PC-9 (cell line): ENCODE results near the gene ARHGEF3. TPM values are rescaled to one million over a fixed set of nuclear protein-coding genes. Genes with fewer than 3 reads are reported as not detected.

Experiments
- BruUV-seq: library from RNA; stranded (reverse); fragments of 400-500 nt; replicated peaks from 2 replicates; lab custom pipeline; 2021; lab: Mats Ljungman, UMichigan
- CTCF ChIA-PET: fragments of 300-600 bp; sonication (Branson Sonifier 250); formaldehyde crosslinking; loops from one replicate; lab custom pipeline; 2022; ENCODE audit warnings: antibody characterized with exemption; lab: Charles Lee
- POLR2A ChIA-PET: fragments of 300-600 bp; sonication (Branson Sonifier 250); formaldehyde crosslinking; loops from one replicate; lab custom pipeline; 2022; ENCODE audit warnings: antibody characterized with exemption; ENCODE audit not compliant: unreplicated experiment; lab: Charles Lee
- DNase-seq, 2 experiments: peaks; one replicate each; pipeline versions ENCODE4 v3.0.0 to v3.0.0-alpha.2; 2015 to 2022; ENCODE audit warnings: mixed read lengths in 1 of 2
- H2AFZ ChIP-seq: fragments of 200-600 bp; sonication (generic); 2 replicates; pipeline ENCODE4 v1.8.1; 2017; ENCODE audit warnings: antibody characterized with exemption
- H3F3A ChIP-seq: fragments of 200-600 bp; sonication (generic); 2 replicates; pipeline ENCODE4 v1.8.1; 2017; ENCODE audit warnings: antibody characterized with exemption, mild to moderate bottlenecking, low read depth; ENCODE audit not compliant: insufficient read depth
- H3K27ac ChIP-seq: fragments of 200-600 bp; sonication (generic); 2 replicates; pipeline ENCODE4 v1.6.1; 2016; ENCODE audit warnings: mixed run types
- H3K27me3 ChIP-seq: fragments of 200-600 bp; sonication (generic); 2 replicates; pipeline ENCODE4 v1.6.1; 2016; ENCODE audit warnings: low read depth, mixed run types; ENCODE audit not compliant: insufficient read depth
- H3K36me3 ChIP-seq: fragments of 200-600 bp; sonication (generic); 2 replicates; pipeline ENCODE4 v1.6.1; 2016; ENCODE audit warnings: low read depth, mixed run types
- H3K4me1 ChIP-seq: fragments of 200-600 bp; sonication (generic); replicated peaks from 2 replicates; pipeline ENCODE4 v1.6.1; 2016; ENCODE audit warnings: mixed run types; ENCODE audit not compliant: insufficient read depth
- H3K4me2 ChIP-seq: fragments of 200-600 bp; sonication (generic); 2 replicates; pipeline ENCODE4 v1.6.1; 2017; ENCODE audit warnings: mixed run types
- H3K4me3 ChIP-seq: fragments of 200-600 bp; sonication (generic); 2 replicates; pipeline ENCODE4 v1.6.1; 2016; ENCODE audit warnings: mixed run types
- H3K79me2 ChIP-seq: fragments of 200-600 bp; sonication (generic); 2 replicates; pipeline ENCODE4 v1.6.1; 2017; ENCODE audit warnings: low read depth, mixed run types
- H3K9me2 ChIP-seq: fragments of 200-600 bp; sonication (generic); 2 replicates; pipeline ENCODE4 v1.8.1; 2017; ENCODE audit warnings: mild to moderate bottlenecking; ENCODE audit not compliant: insufficient read depth
- H3K9me3 ChIP-seq: fragments of 200-600 bp; sonication (generic); 2 replicates; pipeline ENCODE4 v1.8.1; 2016; ENCODE audit warnings: low read depth; ENCODE audit not compliant: insufficient read depth
- H4K20me1 ChIP-seq: fragments of 200-600 bp; sonication (generic); 2 replicates; pipeline ENCODE4 v1.8.1; 2017; ENCODE audit not compliant: insufficient read depth
- EZH2 ChIP-seq: fragments of 200-600 bp; sonication (generic); IDR thresholded peaks from 2 replicates; pipeline ENCODE4 v1.8.0; 2017; ENCODE audit warnings: antibody characterized with exemption, low read depth
- intact Hi-C: fragments of 100-400 bp; cut with micrococcal nuclease; formaldehyde crosslinking; loops from one replicate; pipeline ENCODE4 v1.10.0; 2022; ENCODE audit not compliant: unreplicated experiment
- total RNA-seq: library from RNA; stranded (reverse); gene quantifications from 2 replicates; pipeline ENCODE4 v1.2.3, GENCODE V29; 2021
- TF ChIP-seq, protein P1 (sequence below): fragments of 200-600 bp; sonication (generic); conservative IDR thresholded peaks from 2 replicates; pipeline ENCODE4 v1.6.1; 2017; ENCODE audit warnings: mixed run types, antibody characterized with exemption, mild to moderate bottlenecking, moderate library complexity

Gene ARHGEF3
- total RNA-seq, 1 experiment from 2014 or later = 49.2 TPM

DNA sequence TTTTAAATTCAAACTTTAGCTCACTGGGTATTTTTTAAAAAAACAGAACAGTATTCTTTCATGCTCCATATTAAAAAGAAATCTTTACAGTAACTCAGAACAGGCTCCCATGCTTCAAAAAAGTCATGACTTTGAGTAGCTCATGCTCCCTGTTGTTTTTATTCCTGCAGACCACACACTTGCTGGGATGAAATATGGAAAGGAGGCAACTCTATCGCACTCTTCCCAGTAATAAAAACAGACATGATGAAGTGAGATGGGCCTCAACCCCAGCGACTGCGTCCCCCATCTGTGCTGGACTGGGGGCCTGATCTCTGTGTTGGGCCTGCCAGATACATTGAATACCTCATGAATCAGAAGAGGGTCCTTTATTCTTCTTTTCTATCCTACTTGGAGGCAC is 58.9 kb downstream of the ARHGEF3 start:
- no TSS peak for BruUV-seq
- Histone ChIP-seq H3F3A (no peaks in the 10 kb centered on the region), H4K20me1 (no peaks in the 10 kb centered on the region), H3K4me2 (no peak overlapping the region), H3K27me3 (no peaks in the 10 kb centered on the region), H3K36me3 (no peaks in the 10 kb centered on the region), H3K79me2 (no peaks in the 10 kb centered on the region), H3K9me2 (no peaks in the 10 kb centered on the region), H2AFZ (no peak overlapping the region), H3K4me3 (no peak overlapping the region), H3K4me1 (no peaks in the 10 kb centered on the region), H3K27ac (no peak overlapping the region), H3K9me3 (no peaks in the 10 kb centered on the region)
- ChIA-PET POLR2A (no interaction called here), CTCF (no interaction called here)
- DNase-seq = no peak
- intact Hi-C loops = no loop called here
- TF ChIP-seq, protein P1, sequence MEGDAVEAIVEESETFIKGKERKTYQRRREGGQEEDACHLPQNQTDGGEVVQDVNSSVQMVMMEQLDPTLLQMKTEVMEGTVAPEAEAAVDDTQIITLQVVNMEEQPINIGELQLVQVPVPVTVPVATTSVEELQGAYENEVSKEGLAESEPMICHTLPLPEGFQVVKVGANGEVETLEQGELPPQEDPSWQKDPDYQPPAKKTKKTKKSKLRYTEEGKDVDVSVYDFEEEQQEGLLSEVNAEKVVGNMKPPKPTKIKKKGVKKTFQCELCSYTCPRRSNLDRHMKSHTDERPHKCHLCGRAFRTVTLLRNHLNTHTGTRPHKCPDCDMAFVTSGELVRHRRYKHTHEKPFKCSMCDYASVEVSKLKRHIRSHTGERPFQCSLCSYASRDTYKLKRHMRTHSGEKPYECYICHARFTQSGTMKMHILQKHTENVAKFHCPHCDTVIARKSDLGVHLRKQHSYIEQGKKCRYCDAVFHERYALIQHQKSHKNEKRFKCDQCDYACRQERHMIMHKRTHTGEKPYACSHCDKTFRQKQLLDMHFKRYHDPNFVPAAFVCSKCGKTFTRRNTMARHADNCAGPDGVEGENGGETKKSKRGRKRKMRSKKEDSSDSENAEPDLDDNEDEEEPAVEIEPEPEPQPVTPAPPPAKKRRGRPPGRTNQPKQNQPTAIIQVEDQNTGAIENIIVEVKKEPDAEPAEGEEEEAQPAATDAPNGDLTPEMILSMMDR = no peak
- TF ChIP-seq EZH2 = no peak

DNA sequence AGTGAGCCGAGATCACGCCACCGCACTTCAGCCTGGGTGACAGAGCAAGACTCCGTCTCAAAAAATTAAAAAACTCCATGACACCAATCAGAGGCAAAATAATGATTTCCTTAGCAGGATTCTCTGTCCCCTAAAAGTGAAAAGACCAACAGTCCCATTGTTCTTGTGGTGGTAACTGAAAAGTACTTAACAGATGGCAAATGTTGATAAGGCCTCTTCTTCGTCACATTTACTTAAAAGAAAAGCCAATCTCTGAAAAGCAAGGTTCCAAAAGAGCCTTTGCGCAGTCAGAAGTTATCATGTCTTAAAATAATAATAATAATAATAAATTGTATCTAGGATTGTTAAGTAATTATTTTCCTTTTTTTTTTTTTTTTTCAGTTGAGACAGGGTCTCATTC is 62.7 kb downstream of the ARHGEF3 start:
- Histone ChIP-seq H2AFZ (no peak overlapping the region), H4K20me1 (no peaks in the 10 kb centered on the region), H3K9me2 (no peaks in the 10 kb centered on the region), H3K4me3 (no peak overlapping the region), H3K79me2 (no peaks in the 10 kb centered on the region), H3K36me3 (no peaks in the 10 kb centered on the region), H3K4me2 (no peak overlapping the region), H3K27me3 (no peaks in the 10 kb centered on the region), H3F3A (no peaks in the 10 kb centered on the region), H3K4me1 (no peaks in the 10 kb centered on the region), H3K27ac (no peak overlapping the region), H3K9me3 (no peaks in the 10 kb centered on the region)
- TF ChIP-seq, protein P1 = no peak
- no peak for TF ChIP-seq EZH2
- intact Hi-C loops = no loop called here
- DNase-seq = no peak
- no TSS peak for BruUV-seq
- CTCF ChIA-PET = no interaction called here
- POLR2A ChIA-PET = no interaction called here

DNA sequence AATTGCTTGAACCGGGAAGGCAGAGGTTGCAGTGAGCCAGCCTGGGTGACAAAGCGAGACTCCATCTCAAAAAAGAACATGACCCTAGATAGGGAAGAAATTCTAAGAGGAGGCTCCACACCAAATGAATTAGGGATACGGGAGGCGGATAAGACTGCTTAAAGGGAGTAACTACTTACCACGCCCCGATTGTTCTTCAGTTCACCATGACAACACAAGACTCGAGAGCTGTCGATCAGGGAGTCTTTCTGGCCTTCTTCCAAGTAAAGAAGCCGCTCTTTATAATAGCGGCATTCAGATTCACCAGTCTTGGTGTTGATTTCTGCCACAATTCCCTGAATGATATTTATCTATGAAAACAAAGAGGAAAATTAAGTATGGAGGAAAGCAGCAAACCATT is 64.7 kb downstream of the ARHGEF3 start:
- CTCF ChIA-PET = no interaction called here
- Histone ChIP-seq H3K27me3 (no peaks in the 10 kb centered on the region), H3F3A (no peaks in the 10 kb centered on the region), H3K4me2 (no peak overlapping the region), H2AFZ (no peak overlapping the region), H3K9me2 (no peaks in the 10 kb centered on the region), H3K36me3 (no peaks in the 10 kb centered on the region), H4K20me1 (no peaks in the 10 kb centered on the region), H3K27ac (no peak overlapping the region), H3K9me3 (no peaks in the 10 kb centered on the region), H3K79me2 (no peaks in the 10 kb centered on the region), H3K4me1 (no peaks in the 10 kb centered on the region), H3K4me3 (no peak overlapping the region)
- POLR2A ChIA-PET = no interaction called here
- TF ChIP-seq, protein P1 = no peak
- BruUV-seq = no TSS peak
- intact Hi-C loops = no loop called here
- no peak for DNase-seq
